Mammary epithelial cell (primary cell): ENCODE measurements around the gene RTCB.

Experiments used
- CTCF ChIP-seq, 2 donors: IDR thresholded peaks in 1 of 2; conservative IDR thresholded peaks in 1 of 2; 2 replicates each; pipeline ENCODE4 v1.5.1; 2011 to 2012; ENCODE audit warnings: inconsistent platforms in 2 of 2, low read length in 2 of 2, mild to moderate bottlenecking in 2 of 2, control low read depth in 1 of 2, low read depth in 1 of 2; ENCODE audit not compliant: insufficient read depth in 1 of 2; ENCODE audit errors: extremely low read depth in 1 of 2
- EZH2 ChIP-seq: IDR thresholded peaks from 2 replicates; pipeline ENCODE4 v1.6.1; 2012; ENCODE audit warnings: low read length, inconsistent platforms, borderline replicate concordance

DNA sequence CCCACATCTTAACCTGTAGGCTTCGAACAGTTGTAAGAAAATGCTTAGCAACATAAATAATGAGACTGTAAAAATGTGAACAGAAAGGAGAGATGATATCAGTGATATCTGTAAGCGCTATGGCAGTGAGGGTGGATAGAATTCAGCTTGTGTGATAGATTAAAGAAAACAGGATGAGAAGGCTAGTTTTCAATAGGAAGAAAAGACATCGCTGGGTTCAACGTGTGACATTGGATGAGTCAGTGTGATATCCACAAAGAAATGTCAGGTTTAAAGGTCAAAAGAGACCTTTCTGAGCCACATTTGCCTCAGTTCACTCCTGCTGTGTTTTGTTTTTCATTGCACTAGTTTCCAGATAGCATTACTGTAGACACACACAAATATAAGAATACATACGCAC lies 68.1 kb downstream of the RTCB start:
- TF ChIP-seq CTCF (conservative IDR thresholded peaks at IDR 0.05 in 1 of 2, IDR thresholded peaks at IDR 0.05 in 1 of 2; ENCODE audit: extremely low read depth in 1 of 2, insufficient read depth in 1 of 2, low read depth in 1 of 2, low read length in 2 of 2), result no peak
- TF ChIP-seq EZH2, result no peak
